Upper lobe of right lung (tissue), 1 donor: ENCODE results near the gene MEIS2. TPM values are rescaled to one million over a fixed set of nuclear protein-coding genes. Genes with fewer than 3 reads are reported as not detected.

Experiments used
- ATAC-seq: fragments of 200-7000 bp; cut with Tn5 transposase; one replicate; pipeline ENCODE4 v1.9.1; 2020; ENCODE audit warnings: mild to moderate bottlenecking, moderate library complexity
- DNase-seq: peaks from one replicate; pipeline ENCODE4 v3.0.0-alpha.2; 2020
- H3K27ac ChIP-seq: fragments of 200-600 bp; one replicate; pipeline ENCODE4 v1.8.0; 2022
- H3K27me3 ChIP-seq: fragments of 200-600 bp; one replicate; pipeline ENCODE4 v1.8.0; 2022; ENCODE audit warnings: mild to moderate bottlenecking
- H3K36me3 ChIP-seq: fragments of 200-600 bp; one replicate; pipeline ENCODE4 v1.8.0; 2022
- H3K4me1 ChIP-seq: fragments of 200-600 bp; one replicate; pipeline ENCODE4 v1.8.0; 2022
- H3K4me3 ChIP-seq: fragments of 200-600 bp; one replicate; pipeline ENCODE4 v1.8.0; 2022; ENCODE audit warnings: mild to moderate bottlenecking
- H3K9me3 ChIP-seq: fragments of 200-600 bp; one replicate; pipeline ENCODE4 v1.8.0; 2022
- intact Hi-C: fragments of 100-400 bp; cut with DNase I; formaldehyde crosslinking; loops from one replicate; pipeline ENCODE4 v1.11.0; 2022
- total RNA-seq: library from RNA; stranded (reverse); fragmentation: NEBNext Ultra II Directional; extraction: Animal tissue kit (Norgen Biotek cat#: 25700); gene quantifications from one replicate; pipeline ENCODE4 v1.2.1, GENCODE V29; 2021
- TF ChIP-seq, protein P1 (sequence below): fragments of 200-600 bp; IDR thresholded peaks from one replicate; pipeline ENCODE4 v1.8.0; 2022; ENCODE audit warnings: antibody characterized with exemption
- donor health status: DM: no; HTN: yes; CAD: no; lungs with severe emphysema.

Gene MEIS2
- total RNA-seq, 1 donor from 2014 or later = 26.7 TPM

DNA sequence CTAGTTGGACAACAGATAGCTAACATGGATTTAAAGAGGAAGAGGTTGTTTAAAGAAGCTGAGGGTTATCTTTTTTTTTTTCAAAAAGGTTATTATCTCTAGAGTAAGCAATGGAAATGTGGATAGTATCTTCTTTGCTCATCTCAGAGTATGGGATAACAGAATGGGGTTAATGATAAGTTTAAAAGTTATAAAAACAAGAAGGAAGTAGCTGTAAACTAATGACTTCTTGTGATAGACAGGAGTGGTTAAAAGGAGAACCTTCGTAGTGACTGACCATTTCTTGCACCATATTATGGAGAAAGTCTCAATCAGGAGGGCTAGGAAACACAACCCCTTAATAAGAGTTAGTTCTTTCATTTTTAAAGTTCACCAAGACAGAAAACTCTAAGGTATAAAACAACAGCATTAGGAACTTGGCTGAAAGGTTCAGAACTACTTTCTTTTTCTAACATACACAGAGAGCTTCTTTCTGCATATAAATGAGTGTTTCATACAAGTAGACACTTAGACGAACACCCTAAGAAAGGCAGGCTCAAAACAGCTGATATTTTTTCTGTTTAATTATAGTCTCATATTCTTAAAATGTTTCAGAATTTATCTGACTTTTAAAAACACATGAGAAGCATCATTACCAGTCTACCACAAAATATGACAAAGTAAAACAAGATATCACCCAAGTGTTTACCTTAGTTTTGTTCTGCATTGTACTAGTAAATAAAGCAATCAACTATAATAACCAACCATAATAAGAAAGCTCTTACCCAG, 140.0 kb downstream of the MEIS2 start:
- Histone ChIP-seq H3K36me3 (no peaks in the 10 kb centered on the region), H3K27me3 (no peaks in the 10 kb centered on the region), H3K4me3 (no peak overlapping the region), H3K9me3 (no peaks in the 10 kb centered on the region), H3K27ac (no peak overlapping the region), H3K4me1 (peaks cover 2% of the 10 kb centered on the region)
- DNase-seq = no peak
- ATAC-seq = no peak
- intact Hi-C loops = no loop called here
- TF ChIP-seq, protein P1, sequence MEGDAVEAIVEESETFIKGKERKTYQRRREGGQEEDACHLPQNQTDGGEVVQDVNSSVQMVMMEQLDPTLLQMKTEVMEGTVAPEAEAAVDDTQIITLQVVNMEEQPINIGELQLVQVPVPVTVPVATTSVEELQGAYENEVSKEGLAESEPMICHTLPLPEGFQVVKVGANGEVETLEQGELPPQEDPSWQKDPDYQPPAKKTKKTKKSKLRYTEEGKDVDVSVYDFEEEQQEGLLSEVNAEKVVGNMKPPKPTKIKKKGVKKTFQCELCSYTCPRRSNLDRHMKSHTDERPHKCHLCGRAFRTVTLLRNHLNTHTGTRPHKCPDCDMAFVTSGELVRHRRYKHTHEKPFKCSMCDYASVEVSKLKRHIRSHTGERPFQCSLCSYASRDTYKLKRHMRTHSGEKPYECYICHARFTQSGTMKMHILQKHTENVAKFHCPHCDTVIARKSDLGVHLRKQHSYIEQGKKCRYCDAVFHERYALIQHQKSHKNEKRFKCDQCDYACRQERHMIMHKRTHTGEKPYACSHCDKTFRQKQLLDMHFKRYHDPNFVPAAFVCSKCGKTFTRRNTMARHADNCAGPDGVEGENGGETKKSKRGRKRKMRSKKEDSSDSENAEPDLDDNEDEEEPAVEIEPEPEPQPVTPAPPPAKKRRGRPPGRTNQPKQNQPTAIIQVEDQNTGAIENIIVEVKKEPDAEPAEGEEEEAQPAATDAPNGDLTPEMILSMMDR = no peak

GRCh38 chr15:36959746-36960145, 140.6 kb downstream of the MEIS2 start:
- H3K4me3 ChIP-seq = no peak overlapping the region
- ATAC-seq = no peak
- intact Hi-C loops = no loop called here

GRCh38 chr15:36958606-36959005, 141.7 kb downstream of the MEIS2 start:
- intact Hi-C loops = no loop called here
- TF ChIP-seq, protein P1 = no peak

More at GRCh38 chr15:36959746-36960145, 140.6 kb downstream of the MEIS2 start:
- no peak overlapping the region for H3K27ac ChIP-seq
- H3K36me3 ChIP-seq = no peaks in the 10 kb centered on the region
- TF ChIP-seq, protein P1 = no peak
- no peak for DNase-seq
- no peaks in the 10 kb centered on the region for H3K27me3 ChIP-seq
- H3K4me1 ChIP-seq = peaks cover 2% of the 10 kb centered on the region
- H3K9me3 ChIP-seq = no peaks in the 10 kb centered on the region

GRCh38 chr15:36954486-36954885, 145.9 kb downstream of the MEIS2 start:
- no peaks in the 10 kb centered on the region for H3K4me1 ChIP-seq
- DNase-seq = no peak

More at GRCh38 chr15:36958606-36959005, 141.7 kb downstream of the MEIS2 start:
- Histone ChIP-seq H3K36me3 (no peaks in the 10 kb centered on the region), H3K27me3 (no peaks in the 10 kb centered on the region), H3K4me1 (peaks cover 2% of the 10 kb centered on the region), H3K27ac (no peak overlapping the region), H3K4me3 (no peak overlapping the region), H3K9me3 (no peaks in the 10 kb centered on the region)
- ATAC-seq = no peak
- no peak for DNase-seq

DNA sequence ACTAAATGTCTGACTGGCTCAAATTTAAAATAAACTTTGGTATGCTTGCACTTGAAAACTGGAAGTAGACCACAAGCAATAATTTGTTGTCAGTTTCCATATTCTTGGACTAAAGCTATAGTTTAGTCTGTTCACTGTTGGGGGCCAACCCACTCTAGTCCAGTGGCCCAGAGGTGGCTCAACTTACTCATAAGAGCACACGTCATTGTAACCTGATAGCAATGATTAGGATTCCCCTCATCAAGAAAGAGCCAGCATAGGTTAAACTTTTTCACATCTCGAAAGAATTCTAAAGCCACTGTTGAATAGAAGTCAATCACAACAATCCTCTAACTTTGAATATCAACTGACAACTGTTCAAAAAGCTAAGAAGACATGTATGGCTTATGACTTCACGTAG, 147.0 kb downstream of the MEIS2 start:
- TF ChIP-seq, protein P1 = no peak
- Histone ChIP-seq H3K27me3 (no peaks in the 10 kb centered on the region), H3K4me1 (no peaks in the 10 kb centered on the region), H3K27ac (no peak overlapping the region), H3K4me3 (no peak overlapping the region), H3K9me3 (no peaks in the 10 kb centered on the region), H3K36me3 (no peaks in the 10 kb centered on the region)
- ATAC-seq (no peak), DNase-seq (no peak)
- intact Hi-C loops = no loop called here

More at GRCh38 chr15:36954486-36954885, 145.9 kb downstream of the MEIS2 start:
- H3K36me3 ChIP-seq = no peaks in the 10 kb centered on the region
- H3K4me3 ChIP-seq = no peak overlapping the region
- no peaks in the 10 kb centered on the region for H3K27me3 ChIP-seq
- TF ChIP-seq, protein P1 = no peak
- H3K27ac ChIP-seq = no peak overlapping the region
- intact Hi-C loops = no loop called here
- no peaks in the 10 kb centered on the region for H3K9me3 ChIP-seq
- ATAC-seq = no peak
